Testis (tissue), 3 donors: ENCODE results near the gene AKAP6. TPM values are rescaled to one million over a fixed set of nuclear protein-coding genes. Genes with fewer than 3 reads are reported as not detected.

Experiments
- DNase-seq: peaks from one replicate; pipeline ENCODE4 v3.0.0-alpha.2; 2019
- H3K27ac ChIP-seq, 2 donors: fragments of 200-600 bp; sonication (generic); one replicate each; pipeline ENCODE4 v1.5.1; 2019
- H3K27me3 ChIP-seq: fragments of 200-600 bp; sonication (generic); one replicate; pipeline ENCODE4 v1.5.1; 2019
- H3K36me3 ChIP-seq: fragments of 200-600 bp; sonication (generic); one replicate; pipeline ENCODE4 v1.5.1; 2017; ENCODE audit warnings: low read depth; ENCODE audit errors: missing control alignments
- H3K4me1 ChIP-seq: fragments of 200-600 bp; sonication (generic); one replicate; pipeline ENCODE4 v1.5.1; 2019
- H3K4me3 ChIP-seq, 2 donors: fragments of 200-600 bp; sonication (generic); one replicate each; pipeline ENCODE4 v1.5.1; 2017 to 2019
- H3K9me3 ChIP-seq: fragments of 200-600 bp; sonication (generic); one replicate; pipeline ENCODE4 v1.5.1; 2017
- CTCF ChIP-seq, 3 experiments: fragments of 450-650 bp in 2 of 3; fragments of 200-600 bp in 1 of 3; sonication (generic) in 1 of 3; IDR thresholded peaks; one replicate each; pipeline ENCODE4 v1.5.1; 2016 to 2019; ENCODE audit warnings: antibody characterized with exemption in 3 of 3, mild to moderate bottlenecking in 2 of 3, moderate library complexity in 1 of 3
- POLR2A ChIP-seq: fragments of 450-650 bp; IDR thresholded peaks from one replicate; pipeline ENCODE4 v1.6.1; 2017; ENCODE audit warnings: antibody characterized with exemption, mild to moderate bottlenecking, moderate library complexity
- WGBS, 2 donors: methylation state at CpG; one replicate each; pipeline ENCODE4 v1.1.5; 2018; 5-methylcytosine and 5-hydroxymethylcytosine counted together
- intact Hi-C: fragments of 100-400 bp; cut with DNase I; formaldehyde crosslinking; loops from one replicate; pipeline ENCODE4 v1.15.1; 2023; ENCODE audit warnings: low total_unique reads
- polyA plus RNA-seq: library from polyadenylated mRNA; stranded (reverse); fragments of 350-450 nt; fragmentation: Illumina TruSeq; extraction: RNeasy Lipid Tissue Mini Kit (QIAGEN cat#74804); gene quantifications from one replicate; pipeline ENCODE4 v1.2.3, GENCODE V29; 2014; ENCODE audit warnings: low read depth, low replicate concordance; ENCODE audit not compliant: insufficient read depth
- total RNA-seq, 2 donors: library from RNA; depleted of rRNA; stranded (reverse); fragments of >200 nt; gene quantifications; one replicate each; pipeline ENCODE4 v1.2.3, GENCODE V29; 2016

AKAP6 gene
- total and polyA plus RNA-seq, 3 donors from 2014 or later, result 26.6 to 30.9 (median 30.9) TPM

DNA sequence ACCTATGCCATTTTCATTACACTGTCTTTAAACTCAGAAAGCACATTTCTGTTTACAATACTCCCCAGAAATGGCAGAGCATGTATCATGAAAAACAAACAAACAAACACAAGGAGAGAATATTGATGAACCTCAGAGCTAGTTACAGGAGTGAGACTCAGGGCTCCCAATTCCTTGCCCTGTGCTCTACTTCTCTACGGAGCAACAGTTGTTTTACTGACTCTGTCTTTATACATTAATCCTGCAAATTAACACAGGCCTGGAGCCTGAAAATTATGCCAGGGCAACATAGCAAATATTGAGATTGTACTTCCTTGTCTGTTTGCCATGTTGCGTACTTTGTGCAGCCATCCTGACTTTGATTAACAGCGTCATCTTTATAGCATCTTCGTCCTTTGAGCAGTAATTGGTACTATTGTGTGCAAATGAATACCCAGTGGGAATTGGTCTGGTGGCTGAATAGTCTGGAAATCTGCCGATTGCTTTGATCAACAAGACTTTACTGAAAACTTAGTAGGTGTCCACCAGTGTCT, 15.2 kb upstream of the AKAP6 start:
- intact Hi-C loops, result no loop called here
- H3K27ac ChIP-seq, result no peak overlapping the region
- TF ChIP-seq POLR2A, result no peak
- no peak for TF ChIP-seq CTCF (IDR thresholded peaks at IDR 0.05)
- no peaks in the 10 kb centered on the region for H3K36me3 ChIP-seq
- WGBS, 2 donors, result 90 to 91% methylated on average over 5 of the region's 5 CpGs
- no peaks in the 10 kb centered on the region for H3K27me3 ChIP-seq
- H3K4me3 ChIP-seq, result no peak overlapping the region
- H3K4me1 ChIP-seq, result no peaks in the 10 kb centered on the region
- DNase-seq, result no peak
- H3K9me3 ChIP-seq, result no peaks in the 10 kb centered on the region

GRCh38 chr14:32318087-32318795, 10.9 kb upstream of the AKAP6 start:
- intact Hi-C loops, result no loop called here
- H3K27ac ChIP-seq, result no peak overlapping the region
- no peaks in the 10 kb centered on the region for H3K27me3 ChIP-seq
- H3K36me3 ChIP-seq, result no peaks in the 10 kb centered on the region
- WGBS, 2 donors, result 90 to 95% methylated on average over 7 of the region's 7 CpGs
- TF ChIP-seq CTCF (IDR thresholded peaks at IDR 0.05) (no peak), POLR2A (no peak)
- H3K9me3 ChIP-seq, result no peaks in the 10 kb centered on the region
- no peak overlapping the region for H3K4me3 ChIP-seq
- H3K4me1 ChIP-seq, result no peaks in the 10 kb centered on the region
- no peak for DNase-seq

DNA sequence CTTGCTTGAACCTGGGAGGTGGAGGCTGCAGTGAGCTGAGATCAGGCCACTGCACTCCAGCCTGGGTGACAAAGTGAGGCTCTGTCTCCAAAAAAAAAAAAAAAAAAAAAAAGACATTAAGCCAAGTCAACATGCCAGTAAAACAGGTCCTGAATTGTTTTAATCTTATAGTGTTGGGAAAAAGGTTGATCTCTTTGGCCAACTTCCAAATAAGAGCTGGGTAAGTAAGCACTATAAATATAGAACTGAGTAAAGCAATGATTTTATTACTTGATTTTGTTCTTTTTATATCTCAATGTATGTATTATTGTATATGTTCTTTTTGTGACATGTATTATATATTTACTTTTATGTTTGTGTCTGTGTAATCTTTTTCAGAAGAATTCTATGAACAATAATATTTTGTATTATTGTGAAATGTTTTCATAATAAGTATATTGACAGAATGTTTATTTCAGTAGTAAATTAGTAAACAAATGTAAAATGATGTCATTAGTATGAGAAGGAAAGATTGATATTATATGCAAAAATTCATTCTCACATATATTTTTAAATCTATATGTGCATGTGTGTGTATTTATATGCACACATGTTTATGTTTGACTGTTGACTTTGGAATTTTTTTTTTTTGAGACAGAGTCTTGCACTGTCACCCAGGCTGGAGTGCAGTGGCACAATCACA, 9.6 kb upstream of the AKAP6 start:
- Histone ChIP-seq H3K4me1 (no peaks in the 10 kb centered on the region), H3K36me3 (no peaks in the 10 kb centered on the region), H3K27ac (no peak overlapping the region), H3K27me3 (no peaks in the 10 kb centered on the region), H3K4me3 (no peak overlapping the region), H3K9me3 (no peaks in the 10 kb centered on the region)
- intact Hi-C loops, result no loop called here
- DNase-seq, result no peak
- TF ChIP-seq POLR2A, result no peak
- no peak for TF ChIP-seq CTCF (IDR thresholded peaks at IDR 0.05)

- no peaks in the 10 kb centered on the region for H3K36me3 ChIP-seq
Measured at GRCh38 chr14:32324601-32325000, 4.5 kb upstream of the AKAP6 start.

More at GRCh38 chr14:32324601-32325000, 4.5 kb upstream of the AKAP6 start:
- TF ChIP-seq CTCF (IDR thresholded peaks at IDR 0.05) (no peak), POLR2A (no peak)
- no peak overlapping the region for H3K4me3 ChIP-seq
- intact Hi-C loops, result no loop called here
- H3K9me3 ChIP-seq, result no peaks in the 10 kb centered on the region
- no peak for DNase-seq
- 93 to 95% methylated on average over 1 of the region's 1 CpG for WGBS, 2 donors
- no peaks in the 10 kb centered on the region for H3K27me3 ChIP-seq
- H3K27ac ChIP-seq, result no peak overlapping the region
- H3K4me1 ChIP-seq, result no peaks in the 10 kb centered on the region
